H54 (cell line): Measurements from ENCODE around the gene ESRP2.

Experiments
- DNase-seq: peaks from one replicate; pipeline ENCODE4 v3.0.0; 2011; ENCODE audit warnings: low spot score, mixed read lengths; ENCODE audit not compliant: insufficient read length
- FAIRE-seq: peaks from 3 replicates; lab custom pipeline; 2011; peaks lifted over from hg19 to GRCh38; lab: Jason Lieb, UNC
- POLR2A ChIP-seq: IDR thresholded peaks from 2 replicates; pipeline ENCODE4 v1.6.1; 2011; ENCODE audit warnings: low read depth, mild to moderate bottlenecking, low read length

Gene ESRP2

DNA sequence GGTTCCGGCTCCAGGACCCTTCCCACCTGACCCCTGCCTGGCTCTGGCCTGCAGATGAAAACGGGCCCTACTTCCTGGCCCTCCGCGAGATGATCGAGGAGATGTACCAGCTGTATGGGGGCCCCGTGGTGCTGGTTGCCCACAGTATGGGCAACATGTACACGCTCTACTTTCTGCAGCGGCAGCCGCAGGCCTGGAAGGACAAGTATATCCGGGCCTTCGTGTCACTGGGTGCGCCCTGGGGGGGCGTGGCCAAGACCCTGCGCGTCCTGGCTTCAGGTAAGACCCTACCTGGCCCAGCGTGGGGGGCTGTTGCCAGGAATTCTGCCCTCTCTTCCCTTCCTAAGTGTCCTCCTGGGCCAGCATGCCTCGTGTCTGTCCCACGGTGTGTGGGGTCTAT is 19.8 kb upstream of the ESRP2 start:
- no peak for TF ChIP-seq POLR2A
- no peak for FAIRE-seq
- DNase-seq, result no peak

- DNase-seq (no peak), FAIRE-seq (no peak)
- TF ChIP-seq POLR2A, result no peak
Observed at GRCh38 chr16:68253721-68254120, 17.8 kb upstream of the ESRP2 start.

- DNase-seq, result no peak
- no peak for TF ChIP-seq POLR2A
- FAIRE-seq, result no peak
Observed at GRCh38 chr16:68252383-68252782, 16.5 kb upstream of the ESRP2 start.

- no peak for FAIRE-seq
- TF ChIP-seq POLR2A, result no peak
Observed at GRCh38 chr16:68251832-68252231, 15.9 kb upstream of the ESRP2 start.

GRCh38 chr16:68250951-68251350 is 15.0 kb upstream of the ESRP2 start:
- FAIRE-seq (no peak), DNase-seq (no peak)
- TF ChIP-seq POLR2A, result no peak

More at GRCh38 chr16:68251832-68252231, 15.9 kb upstream of the ESRP2 start:
- DNase-seq, result no peak

- no peak for FAIRE-seq
- no peak for TF ChIP-seq POLR2A
Observed at GRCh38 chr16:68249371-68249770, 13.4 kb upstream of the ESRP2 start.

GRCh38 chr16:68247932-68248331 is 12.0 kb upstream of the ESRP2 start:
- DNase-seq (no peak), FAIRE-seq (no peak)
- no peak for TF ChIP-seq POLR2A

More at GRCh38 chr16:68249371-68249770, 13.4 kb upstream of the ESRP2 start:
- DNase-seq, result no peak

DNA sequence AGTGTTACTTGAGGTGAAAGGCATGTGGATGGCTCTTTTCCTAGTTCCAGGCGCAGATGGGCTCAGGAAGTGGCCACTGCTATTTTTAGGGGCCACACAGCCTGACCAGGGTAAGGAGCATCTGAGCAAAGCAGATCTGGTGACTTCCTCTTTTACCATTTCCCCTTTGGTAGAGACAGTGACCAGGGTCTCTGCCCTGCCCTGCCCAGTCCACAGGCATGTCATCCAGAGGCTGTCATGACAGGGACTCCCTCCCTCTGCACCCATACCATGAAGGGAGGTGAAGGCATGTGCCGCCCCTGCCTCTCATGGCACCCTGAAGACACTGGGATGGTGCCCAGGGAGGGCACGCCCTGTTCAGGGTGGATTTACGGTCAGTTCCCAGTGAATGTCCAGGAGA is 11.5 kb upstream of the ESRP2 start:
- DNase-seq (no peak), FAIRE-seq (no peak)
- no peak for TF ChIP-seq POLR2A

GRCh38 chr16:68246666-68247065 is 10.7 kb upstream of the ESRP2 start:
- no peak for TF ChIP-seq POLR2A
- no peak for DNase-seq
- no peak for FAIRE-seq

GRCh38 chr16:68246121-68246520 is 10.2 kb upstream of the ESRP2 start:
- FAIRE-seq (no peak), DNase-seq (no peak)
- TF ChIP-seq POLR2A, result no peak

- DNase-seq (peak; percentile 83), FAIRE-seq (no peak)
- peak; percentile 56 for TF ChIP-seq POLR2A
Observed at GRCh38 chr16:68244903-68245853, 9.3 kb upstream of the ESRP2 start, which contains the start of gene PLA2G15. Gene PLA2G15, plus strand, starts transcription at chr16:68245373. Its CDS starts 54 bp downstream, at chr16:68245427.

GRCh38 chr16:68244481-68244902 is 8.6 kb upstream of the ESRP2 start:
- DNase-seq (no peak), FAIRE-seq (no peak)
- no peak for TF ChIP-seq POLR2A

GRCh38 chr16:68242926-68243858 is 7.3 kb upstream of the ESRP2 start:
- FAIRE-seq, result no peak
- no peak for TF ChIP-seq POLR2A
- no peak for DNase-seq

DNA sequence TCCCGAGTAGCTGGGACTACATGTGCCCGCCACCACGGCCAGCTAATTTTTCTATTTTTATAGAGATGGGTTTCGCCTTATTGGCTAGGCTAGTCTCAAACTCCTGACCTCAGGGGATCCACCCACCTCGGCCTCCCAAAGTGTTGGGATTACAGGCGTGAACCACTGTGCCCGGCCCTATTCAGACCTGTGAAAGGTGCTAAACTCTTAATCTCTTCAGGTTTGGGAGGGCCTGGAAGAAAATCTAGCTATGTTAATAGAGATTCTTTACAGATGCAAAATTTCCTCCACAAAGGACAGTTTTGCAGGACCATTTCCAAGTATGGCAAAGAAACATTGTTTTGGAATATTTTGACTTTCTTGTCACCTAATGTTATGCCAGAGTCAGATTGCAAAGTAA is 6.2 kb upstream of the ESRP2 start:
- TF ChIP-seq POLR2A, result no peak
- no peak for FAIRE-seq

More for the DNA sequence above, 6.2 kb upstream of the ESRP2 start:
- no peak for DNase-seq
